ENCODE measurements around the gene AK8. TPM values are rescaled to one million over a fixed set of nuclear protein-coding genes. Genes with fewer than 3 reads are reported as not detected.

Gene AK8
- total and polyA plus RNA-seq, 2 experiments from 2014 or later, result 0.14 to 0.78 TPM

- no peaks in the 10 kb centered on the region for H3K36me3 Mint-ChIP-seq (ENCODE audit: low read depth)
Observed at GRCh38 chr9:132739710-132740310, 138.3 kb downstream of the AK8 start.

GRCh38 chr9:132733260-132733815 is 144.7 kb downstream of the AK8 start:
- Mint-ChIP-seq H3K4me1 (peaks cover 16% of the 10 kb centered on the region), H3K27ac (no peak overlapping the region), H3K36me3 (ENCODE audit: low read depth) (no peaks in the 10 kb centered on the region), H3K4me3 (no peak overlapping the region), H3K9me3 (no peaks in the 10 kb centered on the region), H3K27me3 (ENCODE audit: insufficient read depth, low read depth, poor library complexity) (peaks cover 5% of the 10 kb centered on the region)
- no peaks in the 10 kb centered on the region for H3K4me1 ChIP-seq (ENCODE audit: insufficient read depth)
- H3K79me2 ChIP-seq (replicated peaks; ENCODE audit: insufficient read depth), result no peaks in the 10 kb centered on the region
- H3F3A ChIP-seq (replicated peaks; ENCODE audit: low read depth), result no peaks in the 10 kb centered on the region
- H4K20me1 ChIP-seq (replicated peaks; ENCODE audit: insufficient read depth), result no peaks in the 10 kb centered on the region
- DNase-seq (ENCODE audit: low spot score), result no peak
- peak; percentile 34; the same call in 1 of the 3 replicates for ATAC-seq
- peak overlapping the region; percentile 69; the same call in 1 of the 2 replicates for H2AFZ ChIP-seq
- no peak overlapping the region for H3K27ac ChIP-seq (ENCODE audit: low read depth)
- H3K9me2 ChIP-seq (ENCODE audit: insufficient read depth), result no peaks in the 10 kb centered on the region
- H3K36me3 ChIP-seq (ENCODE audit: insufficient read depth), result no peaks in the 10 kb centered on the region
- no peak overlapping the region for H3K4me3 ChIP-seq
- H3K27me3 ChIP-seq (ENCODE audit: insufficient read depth), result no peaks in the 10 kb centered on the region
- no peak overlapping the region for H3K4me2 ChIP-seq
- TF ChIP-seq CREB1 (CRISPR knock-in tag; IDR thresholded peaks at IDR 0.05; ENCODE audit: low read depth) (no peak), POLR2AphosphoS5 (IDR thresholded peaks at IDR 0.05; ENCODE audit: low read depth) (no peak), ZNF114 (CRISPR knock-in tag; IDR thresholded peaks at IDR 0.05) (no peak), STAT1 (IDR thresholded peaks at IDR 0.05; ENCODE audit: unreplicated experiment) (no peak), ETS1 (IDR thresholded peaks at IDR 0.05) (no peak), EZH2 (IDR thresholded peaks at IDR 0.05; ENCODE audit: low read depth, unreplicated experiment) (no peak), REST (IDR thresholded peaks at IDR 0.05; ENCODE audit: unreplicated experiment) (no peak), EZH2phosphoT487 (IDR thresholded peaks at IDR 0.05; ENCODE audit: unreplicated experiment) (no peak), CTCF (conservative IDR thresholded peaks at IDR 0.05; ENCODE audit: low read depth in 2 of 2) (no peak), NANOG (IDR thresholded peaks at IDR 0.05; ENCODE audit: borderline replicate concordance) (no peak), JUNB (IDR thresholded peaks at IDR 0.05; ENCODE audit: unreplicated experiment) (no peak)

More at GRCh38 chr9:132739710-132740310, 138.3 kb downstream of the AK8 start:
- TF ChIP-seq JUNB (IDR thresholded peaks at IDR 0.05; ENCODE audit: unreplicated experiment) (no peak), CTCF (conservative IDR thresholded peaks at IDR 0.05; ENCODE audit: low read depth in 2 of 2) (no peak), EZH2 (IDR thresholded peaks at IDR 0.05; ENCODE audit: low read depth, unreplicated experiment) (no peak)
- Histone ChIP-seq H3K4me3 (no peak overlapping the region), H3K4me2 (no peak overlapping the region), H3K27ac (ENCODE audit: low read depth) (no peak overlapping the region), H2AFZ (no peak overlapping the region), H4K20me1 (replicated peaks; ENCODE audit: insufficient read depth) (no peaks in the 10 kb centered on the region), H3K79me2 (replicated peaks; ENCODE audit: insufficient read depth) (no peaks in the 10 kb centered on the region), H3K9me2 (ENCODE audit: insufficient read depth) (no peaks in the 10 kb centered on the region), H3K4me1 (ENCODE audit: insufficient read depth) (peaks cover 15% of the 10 kb centered on the region), H3K36me3 (ENCODE audit: insufficient read depth) (no peaks in the 10 kb centered on the region), H3K27me3 (ENCODE audit: insufficient read depth) (peaks cover 19% of the 10 kb centered on the region), H3F3A (replicated peaks; ENCODE audit: low read depth) (no peaks in the 10 kb centered on the region)
- no peak overlapping the region for H3K27ac Mint-ChIP-seq
- peaks cover 28% of the 10 kb centered on the region for H3K27me3 Mint-ChIP-seq (ENCODE audit: insufficient read depth, low read depth, poor library complexity)
- no peak overlapping the region for H3K4me3 Mint-ChIP-seq
- no peak for DNase-seq (ENCODE audit: low spot score)
- no peak for ATAC-seq
- H3K9me3 Mint-ChIP-seq, result no peaks in the 10 kb centered on the region
- H3K4me1 Mint-ChIP-seq, result peaks cover 23% of the 10 kb centered on the region

Measured in GM23338 (cell line).